Stomach (tissue), 9 donors: Measurements from ENCODE around the gene NCOA3. TPM values are rescaled to one million over a fixed set of nuclear protein-coding genes. Genes with fewer than 3 reads are reported as not detected.

Experiments
- DNase-seq, 2 donors: peaks; one replicate each; pipeline versions ENCODE4 v3.0.0 to v3.0.0-alpha.2; 2013 to 2019
- H3K27ac ChIP-seq, 5 donors: fragments of 200-600 bp in 4 of 5; sonication (generic) in 4 of 5; one replicate each; pipeline ENCODE4 v1.5.1; 2013 to 2019; ENCODE audit warnings: mild to moderate bottlenecking in 1 of 5, moderate library complexity in 1 of 5
- H3K27me3 ChIP-seq, 3 donors: fragments of 200-600 bp; sonication (generic); one replicate each; pipeline ENCODE4 v1.5.1; 2017 to 2019; ENCODE audit warnings: mixed run types in 1 of 3
- H3K36me3 ChIP-seq, 4 donors: fragments of 200-600 bp; sonication (generic); 1 replicate in 3 of 4; 2 replicates in 1 of 4; pipeline ENCODE4 v1.5.1; 2016 to 2019
- H3K4me1 ChIP-seq, 4 donors: fragments of 200-600 bp; sonication (generic); one replicate each; pipeline ENCODE4 v1.5.1; 2016 to 2019
- H3K4me3 ChIP-seq, 4 donors: fragments of 200-600 bp; sonication (generic) in 3 of 4; one replicate each; pipeline ENCODE4 v1.5.1; 2016 to 2019; ENCODE audit warnings: mild to moderate bottlenecking in 1 of 4
- H3K9me3 ChIP-seq, 4 donors: fragments of 200-600 bp; sonication (generic); one replicate each; pipeline ENCODE4 v1.5.1; 2016 to 2019
- CTCF ChIP-seq, 7 experiments: fragments of 450-650 bp in 4 of 7; fragments of 200-600 bp in 3 of 7; sonication (generic) in 3 of 7; IDR thresholded peaks; one replicate each; pipeline ENCODE4 v1.5.1; 2016 to 2019; ENCODE audit warnings: antibody characterized with exemption in 7 of 7, control low read depth in 2 of 7, mild to moderate bottlenecking in 1 of 7
- EP300 ChIP-seq: sonication (generic); formaldehyde crosslinking; IDR thresholded peaks from one replicate; pipeline ENCODE4 v1.6.1; 2017; ENCODE audit warnings: antibody characterized with exemption
- POLR2A ChIP-seq, 4 donors: fragments of 450-650 bp; IDR thresholded peaks; one replicate each; pipeline ENCODE4 v1.6.1; 2016; ENCODE audit warnings: antibody characterized with exemption in 4 of 4, control low read depth in 2 of 4, mild to moderate bottlenecking in 1 of 4, moderate library complexity in 1 of 4
- POLR2AphosphoS5 ChIP-seq, 3 donors: sonication (generic); formaldehyde crosslinking; IDR thresholded peaks; one replicate each; pipeline ENCODE4 v1.6.1; 2016; ENCODE audit warnings: antibody characterized with exemption in 3 of 3
- WGBS, 5 donors: extraction: QIAGEN DNeasy Blood & Tissue Kit in 3 of 5; methylation state at CpG; one replicate each; pipeline versions ENCODE4 v1.1.5 to v1.1.7; 2013 to 2018; 5-methylcytosine and 5-hydroxymethylcytosine counted together
- intact Hi-C: fragments of 100-400 bp; cut with DNase I; formaldehyde crosslinking; loops from one replicate; pipeline ENCODE4 v1.15.1; 2023; ENCODE audit warnings: low total_unique reads
- polyA plus RNA-seq, 3 donors: library from polyadenylated mRNA; stranded (reverse); fragments of 200-250 nt; gene quantifications; one replicate each; pipeline ENCODE4 v1.2.3, GENCODE V29; 2013
- total RNA-seq, 5 donors: library from RNA; depleted of rRNA; stranded (reverse); fragments of >200 nt; gene quantifications; one replicate each; pipeline versions ENCODE4 v1.1.0 to v1.2.3, GENCODE V29; 2014 to 2016
- donor health status: healthy with polysubstance abuse.
- donor health status: Bipolar disorder and iron deficiency.
- donor health status: healthy.

The NCOA3 gene
- total and polyA plus RNA-seq, 8 donors = 4.1 to 60.8 (median 16.3) TPM

GRCh38 chr20:47655635-47656034 lies 153.9 kb downstream of the NCOA3 start:
- intact Hi-C loops = no loop called here
- Histone ChIP-seq H3K4me3 (no peak overlapping the region), H3K4me1 (peaks cover 0 to 8% (median 3%) of the 10 kb centered on the region in 4 donors), H3K36me3 (peaks cover 43 to 94% (median 92%) of the 10 kb centered on the region in 4 donors), H3K27ac (no peak overlapping the region), H3K9me3 (no peaks in the 10 kb centered on the region), H3K27me3 (no peaks in the 10 kb centered on the region)
- no peak for TF ChIP-seq POLR2A (IDR thresholded peaks at IDR 0.05)
- TF ChIP-seq EP300 = no peak
- no peak for TF ChIP-seq CTCF (IDR thresholded peaks at IDR 0.05)
- TF ChIP-seq POLR2AphosphoS5 (IDR thresholded peaks at IDR 0.05) = no peak
- no peak for DNase-seq

- DNase-seq = no peak
- Histone ChIP-seq H3K36me3 (peaks cover 36 to 94% (median 92%) of the 10 kb centered on the region in 4 donors), H3K27me3 (no peaks in the 10 kb centered on the region), H3K4me3 (no peak overlapping the region), H3K9me3 (no peaks in the 10 kb centered on the region), H3K4me1 (peaks cover 0 to 8% (median 3%) of the 10 kb centered on the region in 4 donors), H3K27ac (no peak overlapping the region)
- intact Hi-C loops = no loop called here
- TF ChIP-seq POLR2A (IDR thresholded peaks at IDR 0.05) (no peak), CTCF (IDR thresholded peaks at IDR 0.05) (no peak), POLR2AphosphoS5 (IDR thresholded peaks at IDR 0.05) (no peak), EP300 (no peak)
- WGBS, 5 donors = 57 to 70% (median 66%) methylated on average over 2 of the region's 2 CpGs
Measured at GRCh38 chr20:47656318-47656717, 154.6 kb downstream of the NCOA3 start.

- WGBS, 5 donors = 57 to 64% (median 59%) methylated on average over 7 of the region's 7 CpGs
- Histone ChIP-seq H3K4me1 (peaks cover 0 to 14% (median 9%) of the 10 kb centered on the region in 4 donors), H3K27ac (no peak overlapping the region), H3K4me3 (no peak overlapping the region), H3K9me3 (no peaks in the 10 kb centered on the region), H3K36me3 (peaks cover 3 to 78% (median 72%) of the 10 kb centered on the region in 4 donors), H3K27me3 (no peaks in the 10 kb centered on the region)
- TF ChIP-seq CTCF (IDR thresholded peaks at IDR 0.05) (no peak), POLR2A (IDR thresholded peaks at IDR 0.05) (no peak), POLR2AphosphoS5 (IDR thresholded peaks at IDR 0.05) (no peak), EP300 (no peak)
- no peak for DNase-seq
- intact Hi-C loops = loop anchor here (10.0 kb wide), 1 partner anchor 125 kb away; the partner anchor contains the start of gene SULF2
Measured at GRCh38 chr20:47659904-47660601, 158.4 kb downstream of the NCOA3 start.

GRCh38 chr20:47660602-47660905 lies 158.9 kb downstream of the NCOA3 start:
- no peak overlapping the region for H3K4me3 ChIP-seq
- no peak overlapping the region for H3K27ac ChIP-seq
- no peaks in the 10 kb centered on the region for H3K27me3 ChIP-seq
- no peaks in the 10 kb centered on the region for H3K9me3 ChIP-seq
- DNase-seq = no peak
- TF ChIP-seq CTCF (IDR thresholded peaks at IDR 0.05) = no peak
- no peak for TF ChIP-seq POLR2AphosphoS5 (IDR thresholded peaks at IDR 0.05)
- 81 to 97% (median 93%) methylated on average over 2 of the region's 2 CpGs for WGBS, 5 donors
- peaks cover 3 to 78% (median 70%) of the 10 kb centered on the region in 4 donors for H3K36me3 ChIP-seq
- H3K4me1 ChIP-seq = peaks cover 0 to 14% (median 9%) of the 10 kb centered on the region in 4 donors
- intact Hi-C loops = loop anchor here (10.0 kb wide), 1 partner anchor 124 kb away; the partner anchor contains the start of gene SULF2
